LNCAP (cell line): Measurements from ENCODE around the gene PKN1.

Experiments used
- CTCF ChIP-seq: fragments of 450-650 bp; IDR thresholded peaks from 2 replicates; pipeline ENCODE4 v1.5.1; 2017; ENCODE audit warnings: mild to moderate bottlenecking

The PKN1 gene

GRCh38 chr19:14497228-14497921, 64.3 kb downstream of the PKN1 start:
- TF ChIP-seq CTCF = no peak

- TF ChIP-seq CTCF = no peak
Measured at GRCh38 chr19:14502334-14503092, 69.4 kb downstream of the PKN1 start.

- no peak for TF ChIP-seq CTCF
Measured at GRCh38 chr19:14503285-14503684, 70.2 kb downstream of the PKN1 start.

DNA sequence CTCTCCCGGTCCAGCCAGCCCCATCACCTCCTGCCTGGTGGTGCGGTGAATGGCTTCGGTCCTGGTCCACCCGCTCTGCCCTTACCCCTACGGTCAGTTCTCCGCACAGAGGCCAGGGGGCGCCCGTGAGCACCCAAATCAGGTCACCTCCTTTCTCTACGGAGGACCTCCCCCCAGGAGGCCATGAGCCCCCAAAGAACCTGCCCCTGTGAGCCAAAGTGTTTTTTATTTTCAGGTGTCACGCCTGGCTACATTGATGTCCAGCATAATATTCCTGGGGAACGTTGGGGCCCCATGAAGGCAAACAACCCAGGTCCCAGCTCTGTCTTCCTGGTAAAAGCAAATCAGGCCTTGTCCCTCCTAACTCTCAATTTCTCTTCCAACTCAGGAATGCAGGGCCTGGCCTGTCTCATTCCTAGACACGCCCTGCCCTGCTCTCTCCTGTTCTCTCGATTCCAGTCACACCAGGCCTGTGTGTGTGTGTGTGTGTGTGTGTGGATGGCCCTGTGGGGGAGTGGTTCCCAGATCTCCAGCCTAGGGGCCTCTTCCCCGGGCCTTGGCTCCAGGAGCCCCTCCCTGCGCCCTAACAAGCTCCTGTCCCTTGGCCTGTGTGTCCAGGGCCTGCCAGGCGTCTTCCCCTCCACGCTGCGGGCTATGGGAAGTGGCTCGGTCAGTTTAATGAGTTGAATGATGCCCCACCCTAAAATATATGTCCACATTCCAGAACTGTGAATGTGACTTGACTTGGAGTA, 72.6 kb downstream of the PKN1 start:
- TF ChIP-seq CTCF = peak; percentile 87

- no peak for TF ChIP-seq CTCF
Measured at GRCh38 chr19:14507704-14508542, 74.8 kb downstream of the PKN1 start.

DNA sequence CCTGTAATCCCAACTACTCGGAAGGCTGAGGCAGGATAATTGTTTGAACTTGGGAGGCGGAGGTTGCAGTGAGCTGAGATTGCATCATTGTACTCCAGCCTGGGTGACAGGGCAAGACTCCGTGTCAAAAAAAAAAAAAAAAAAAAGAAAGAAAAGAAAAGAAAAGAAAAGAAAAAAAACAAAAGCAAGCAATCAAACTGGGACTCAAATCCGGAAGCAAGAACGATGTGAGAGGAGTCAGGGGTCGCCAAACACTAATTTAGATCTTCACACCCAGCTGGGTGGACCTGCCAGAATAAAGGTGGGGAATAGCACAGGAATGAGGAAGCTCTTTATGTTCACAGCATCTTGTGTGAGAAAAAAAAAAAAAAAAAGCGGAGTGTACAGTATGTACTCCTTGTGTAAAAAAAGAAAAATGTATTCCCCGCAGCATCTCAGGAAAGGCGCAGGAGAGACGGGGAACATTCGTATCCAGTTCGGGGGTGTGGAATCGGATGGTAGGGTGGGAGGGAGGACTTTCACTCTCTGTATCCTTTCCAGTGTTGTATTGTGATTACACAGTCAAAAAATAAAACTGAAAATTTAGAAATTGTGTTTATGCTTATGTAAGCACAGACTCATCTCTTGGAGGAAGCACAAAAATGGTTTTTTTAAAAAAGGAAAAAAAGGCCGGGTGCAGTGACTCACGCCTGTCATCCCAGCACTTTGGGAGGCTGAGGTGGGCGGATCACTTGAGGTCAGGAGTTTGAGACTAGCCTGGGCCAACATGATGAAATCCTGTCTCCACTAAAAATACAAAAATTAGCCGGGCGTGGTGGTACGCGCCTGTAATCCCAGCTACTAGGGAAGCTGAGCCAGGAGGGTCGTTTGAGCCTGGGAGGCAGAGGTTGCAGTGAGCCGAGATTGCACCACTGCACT, 77.5 kb downstream of the PKN1 start:
- no peak for TF ChIP-seq CTCF
